Neutrophil (primary cell): ENCODE data around the gene FREM2.

Experiments used
- H3K27ac ChIP-seq: fragments of 200-600 bp; sonication (generic); 2 replicates; pipeline ENCODE4 v1.5.1; 2016; ENCODE audit warnings: mild to moderate bottlenecking, moderate library complexity
- H3K27me3 ChIP-seq: fragments of 200-600 bp; sonication (generic); 2 replicates; pipeline ENCODE4 v1.6.0; 2016; ENCODE audit warnings: mild to moderate bottlenecking
- H3K36me3 ChIP-seq: fragments of 200-600 bp; sonication (generic); 2 replicates; pipeline ENCODE4 v1.5.1; 2017
- H3K4me1 ChIP-seq, 2 experiments: fragments of 200-600 bp in 1 of 2; sonication (generic) in 1 of 2; 1 replicate in 1 of 2; 2 replicates in 1 of 2; pipeline versions ENCODE4 v1.5.1 to v1.6.1; 2013 to 2016; ENCODE audit warnings: low read depth in 1 of 2, low read length in 1 of 2, mild to moderate bottlenecking in 1 of 2, moderate library complexity in 1 of 2; ENCODE audit not compliant: control insufficient read depth in 1 of 2, insufficient read depth in 1 of 2
- H3K4me3 ChIP-seq, 2 experiments: fragments of 200-600 bp in 1 of 2; sonication (generic) in 1 of 2; 1 replicate in 1 of 2; 2 replicates in 1 of 2; pipeline ENCODE4 v1.5.1; 2013 to 2016; ENCODE audit warnings: low read depth in 1 of 2, low read length in 1 of 2, mild to moderate bottlenecking in 1 of 2, moderate library complexity in 1 of 2
- H3K9me3 ChIP-seq: fragments of 200-600 bp; sonication (generic); 2 replicates; pipeline ENCODE4 v1.5.1; 2016
- CTCF ChIP-seq: fragments of 200-600 bp; sonication (generic); IDR thresholded peaks from 2 replicates; pipeline ENCODE4 v1.5.1; 2016; ENCODE audit warnings: antibody characterized with exemption

FREM2 gene

GRCh38 chr13:38875186-38875875 is 188.5 kb downstream of the FREM2 start:
- H3K4me1 ChIP-seq, result no peaks in the 10 kb centered on the region
- no peaks in the 10 kb centered on the region for H3K27me3 ChIP-seq
- no peaks in the 10 kb centered on the region for H3K36me3 ChIP-seq
- H3K27ac ChIP-seq, result no peak overlapping the region
- no peak for TF ChIP-seq CTCF
- H3K4me3 ChIP-seq, result no peak overlapping the region
- no peaks in the 10 kb centered on the region for H3K9me3 ChIP-seq

- H3K9me3 ChIP-seq, result no peaks in the 10 kb centered on the region
- no peaks in the 10 kb centered on the region for H3K27me3 ChIP-seq
- H3K4me3 ChIP-seq, result no peak overlapping the region
- no peaks in the 10 kb centered on the region for H3K4me1 ChIP-seq
- no peak for TF ChIP-seq CTCF
- no peak overlapping the region for H3K27ac ChIP-seq
- no peaks in the 10 kb centered on the region for H3K36me3 ChIP-seq
Observed at GRCh38 chr13:38879278-38879677, 192.4 kb downstream of the FREM2 start.

- H3K4me3 ChIP-seq, result no peak overlapping the region
- no peaks in the 10 kb centered on the region for H3K4me1 ChIP-seq
- no peaks in the 10 kb centered on the region for H3K9me3 ChIP-seq
- H3K27me3 ChIP-seq, result no peaks in the 10 kb centered on the region
- no peak for TF ChIP-seq CTCF
- H3K36me3 ChIP-seq, result no peaks in the 10 kb centered on the region
- no peak overlapping the region for H3K27ac ChIP-seq
Observed at GRCh38 chr13:38879786-38880185, 192.9 kb downstream of the FREM2 start.

GRCh38 chr13:38880397-38880796 is 193.5 kb downstream of the FREM2 start:
- Histone ChIP-seq H3K9me3 (no peaks in the 10 kb centered on the region), H3K36me3 (no peaks in the 10 kb centered on the region)
- no peak for TF ChIP-seq CTCF

GRCh38 chr13:38883783-38884182 is 196.9 kb downstream of the FREM2 start:
- no peaks in the 10 kb centered on the region for H3K36me3 ChIP-seq
- no peak overlapping the region for H3K27ac ChIP-seq
- H3K27me3 ChIP-seq, result no peaks in the 10 kb centered on the region
- H3K4me1 ChIP-seq, result no peaks in the 10 kb centered on the region
- TF ChIP-seq CTCF, result no peak
- H3K4me3 ChIP-seq, result no peak overlapping the region
- H3K9me3 ChIP-seq, result no peaks in the 10 kb centered on the region

More at GRCh38 chr13:38880397-38880796, 193.5 kb downstream of the FREM2 start:
- Histone ChIP-seq H3K4me3 (no peak overlapping the region), H3K27ac (no peak overlapping the region), H3K27me3 (no peaks in the 10 kb centered on the region), H3K4me1 (no peaks in the 10 kb centered on the region)

GRCh38 chr13:38888309-38888708 is 201.4 kb downstream of the FREM2 start:
- no peaks in the 10 kb centered on the region for H3K9me3 ChIP-seq
- H3K36me3 ChIP-seq, result no peaks in the 10 kb centered on the region
- H3K4me1 ChIP-seq, result no peaks in the 10 kb centered on the region
- no peaks in the 10 kb centered on the region for H3K27me3 ChIP-seq
- no peak for TF ChIP-seq CTCF
- no peak overlapping the region for H3K27ac ChIP-seq
- H3K4me3 ChIP-seq, result no peak overlapping the region
